Measurements from ENCODE around the gene ENAH.
A peak's percentile ranks its signal among the peaks of the same experiment; 100 is the strongest.

The ENAH gene

GRCh38 chr1:225488676-225489075 lies 164.2 kb downstream of the ENAH start:
- Mint-ChIP-seq H3K27ac (no peak overlapping the region), H3K9me3 (no peaks in the 10 kb centered on the region), H3K27me3 (peaks cover 16% of the 10 kb centered on the region), H3K4me3 (no peak overlapping the region), H3K4me1 (no peaks in the 10 kb centered on the region), H3K36me3 (no peaks in the 10 kb centered on the region)
- DNase-seq: no peak
- CTCF ChIA-PET: interaction anchor here (1.8 kb wide), 1 partner anchor 9 kb away, joined by 9 read pairs; no protein-coding TSS in a partner anchor

- peaks cover 27% of the 10 kb centered on the region for H3K27me3 Mint-ChIP-seq
- H3K27ac Mint-ChIP-seq: no peak overlapping the region
- CTCF ChIA-PET: interaction anchor here (1.6 kb wide), 1 partner anchor 12 kb away, joined by 4 read pairs; no protein-coding TSS in a partner anchor
- no peaks in the 10 kb centered on the region for H3K9me3 Mint-ChIP-seq
- no peaks in the 10 kb centered on the region for H3K4me1 Mint-ChIP-seq
- H3K4me3 Mint-ChIP-seq: no peak overlapping the region
- DNase-seq: no peak
- H3K36me3 Mint-ChIP-seq: no peaks in the 10 kb centered on the region
These were observed 166.1 kb downstream of the ENAH start for GRCh38 chr1:225486856-225487255.

DNA sequence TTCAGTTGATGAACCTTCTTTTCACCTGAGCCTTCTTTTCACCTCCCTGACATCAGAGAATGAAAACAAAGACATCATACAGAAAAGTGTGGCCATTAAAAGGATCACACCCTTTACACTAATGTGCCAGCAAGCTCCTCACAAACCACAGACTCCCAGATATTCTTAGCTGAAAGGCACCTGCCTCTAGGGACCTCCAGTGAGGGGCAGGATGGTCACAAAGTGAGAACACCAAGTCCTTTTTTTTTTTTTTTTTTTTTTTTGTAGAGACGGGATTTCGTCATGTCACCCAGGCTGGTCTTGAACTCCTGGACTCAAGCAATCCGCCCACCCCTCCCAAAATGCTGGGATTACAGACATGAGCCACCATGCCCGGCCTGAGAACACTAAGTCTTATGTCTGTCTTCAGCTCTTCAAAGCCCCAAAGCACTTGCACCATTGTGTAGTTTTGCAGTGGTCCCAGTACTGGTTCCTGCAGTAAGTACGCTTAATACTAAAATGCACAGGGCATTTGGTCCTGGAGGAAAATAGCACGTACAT lies 166.9 kb downstream of the ENAH start:
- CTCF ChIA-PET: interaction anchor here (0.6 to 1.6 kb wide), 5 partner anchors 11 to 420 kb away, joined by 3 to 4 read pairs (median 3); partner anchors contain the start of gene TMEM63A
- DNase-seq: no peak
- no peak overlapping the region for H3K4me3 Mint-ChIP-seq
- no peaks in the 10 kb centered on the region for H3K36me3 Mint-ChIP-seq
- H3K27me3 Mint-ChIP-seq: peaks cover 30% of the 10 kb centered on the region
- no peaks in the 10 kb centered on the region for H3K9me3 Mint-ChIP-seq
- no peaks in the 10 kb centered on the region for H3K4me1 Mint-ChIP-seq
- no peak overlapping the region for H3K27ac Mint-ChIP-seq

GRCh38 chr1:225485226-225485625 lies 167.7 kb downstream of the ENAH start:
- DNase-seq: no peak
- H3K4me3 Mint-ChIP-seq: no peak overlapping the region
- H3K36me3 Mint-ChIP-seq: no peaks in the 10 kb centered on the region
- peaks cover 2% of the 10 kb centered on the region for H3K4me1 Mint-ChIP-seq
- H3K27me3 Mint-ChIP-seq: peaks cover 37% of the 10 kb centered on the region
- CTCF ChIA-PET: interaction anchor here (0.6 to 1.2 kb wide), 4 partner anchors 10 to 397 kb away, joined by 3 to 4 read pairs (median 3); partner anchors contain the start of gene TMEM63A
- no peaks in the 10 kb centered on the region for H3K9me3 Mint-ChIP-seq
- H3K27ac Mint-ChIP-seq: no peak overlapping the region

GRCh38 chr1:225484657-225485214 lies 168.2 kb downstream of the ENAH start:
- no peaks in the 10 kb centered on the region for H3K36me3 Mint-ChIP-seq
- H3K27ac Mint-ChIP-seq: no peak overlapping the region
- CTCF ChIA-PET: interaction anchor here (0.6 to 1.1 kb wide), 2 partner anchors 9 to 124 kb away, joined by 3 read pairs; no protein-coding TSS in a partner anchor

DNA sequence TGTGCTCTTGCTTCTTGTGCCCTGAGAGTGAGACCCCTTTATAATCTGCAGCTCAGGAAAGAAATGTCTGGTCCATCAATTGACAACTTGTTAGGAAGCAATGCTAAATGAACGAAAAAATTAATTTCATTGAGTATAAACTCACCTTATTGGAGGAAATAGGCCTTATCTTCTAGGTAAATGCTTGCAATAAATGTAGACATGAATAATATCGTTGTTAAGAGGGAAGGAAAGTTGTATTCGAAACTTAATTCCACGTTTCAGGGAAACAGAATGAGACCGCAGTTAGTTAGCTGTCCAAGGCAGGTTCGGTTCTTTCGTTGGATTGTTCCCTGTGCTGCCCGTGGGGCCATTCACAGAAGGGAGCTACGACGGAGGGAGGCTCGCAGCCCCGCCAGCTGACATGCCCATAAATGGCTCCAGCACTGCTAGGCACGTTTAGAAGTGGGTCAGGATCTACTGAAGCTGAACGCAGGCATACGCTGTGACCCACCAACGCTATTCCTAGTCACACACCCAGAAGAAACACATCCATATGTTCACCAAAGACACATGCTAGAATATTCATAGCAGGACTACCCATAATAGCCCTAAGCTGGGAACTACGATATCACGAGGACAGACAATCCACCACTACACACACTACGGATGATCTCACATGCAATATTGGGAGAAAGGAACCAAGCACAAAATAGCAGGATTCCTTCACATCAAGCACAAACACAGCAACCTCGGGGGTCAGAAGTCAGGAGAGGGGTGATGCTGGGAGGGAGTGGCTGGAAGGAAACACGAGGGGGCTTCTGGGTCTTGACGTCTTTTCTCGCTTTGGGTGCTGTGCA lies 168.9 kb downstream of the ENAH start:
- DNase-seq: no peak
- peaks cover 33% of the 10 kb centered on the region for H3K27me3 Mint-ChIP-seq
- no peaks in the 10 kb centered on the region for H3K9me3 Mint-ChIP-seq
- no peak overlapping the region for H3K27ac Mint-ChIP-seq
- no peaks in the 10 kb centered on the region for H3K36me3 Mint-ChIP-seq
- H3K4me3 Mint-ChIP-seq: no peak overlapping the region
- H3K4me1 Mint-ChIP-seq: peaks cover 2% of the 10 kb centered on the region
- CTCF ChIA-PET: no interaction called here

More at GRCh38 chr1:225484657-225485214, 168.2 kb downstream of the ENAH start:
- DNase-seq: no peak
- H3K9me3 Mint-ChIP-seq: no peaks in the 10 kb centered on the region
- peaks cover 2% of the 10 kb centered on the region for H3K4me1 Mint-ChIP-seq
- H3K27me3 Mint-ChIP-seq: peaks cover 35% of the 10 kb centered on the region
- H3K4me3 Mint-ChIP-seq: no peak overlapping the region

DNA sequence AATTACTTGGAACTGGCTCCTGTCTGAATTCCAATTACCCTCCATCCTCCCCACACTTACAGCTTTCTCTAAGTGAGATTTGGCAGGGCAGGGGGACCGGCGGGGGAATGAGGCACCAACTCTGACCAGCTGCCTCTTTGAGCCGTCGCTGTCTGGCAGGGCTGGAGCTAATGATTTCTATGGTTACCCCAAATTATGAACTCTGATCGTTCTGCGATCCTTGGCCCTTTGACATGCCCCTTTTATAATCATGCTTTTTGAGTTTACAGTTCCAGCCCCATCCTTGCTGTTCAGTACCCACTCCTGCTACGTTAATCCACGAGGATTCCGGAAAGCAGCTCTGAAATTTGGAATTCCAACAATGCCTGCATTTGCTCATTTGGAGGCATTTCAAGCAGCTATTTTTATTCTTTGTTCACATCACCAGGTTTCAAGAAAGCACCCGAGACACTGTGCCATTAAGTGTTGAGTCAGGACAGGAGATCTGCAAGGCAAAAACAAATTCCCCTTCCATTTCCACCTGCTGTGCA lies 170.4 kb downstream of the ENAH start:
- DNase-seq: no peak
- CTCF ChIA-PET: interaction anchor here (0.7 to 3.3 kb wide), 8 partner anchors 8 to 626 kb away, joined by 3 to 14 read pairs (median 3); no protein-coding TSS in a partner anchor
- peaks cover 36% of the 10 kb centered on the region for H3K27me3 Mint-ChIP-seq
- peaks cover 3% of the 10 kb centered on the region for H3K36me3 Mint-ChIP-seq
- peaks cover 17% of the 10 kb centered on the region for H3K4me1 Mint-ChIP-seq
- H3K27ac Mint-ChIP-seq: no peak overlapping the region
- no peak overlapping the region for H3K4me3 Mint-ChIP-seq
- H3K9me3 Mint-ChIP-seq: no peaks in the 10 kb centered on the region

- H3K4me1 Mint-ChIP-seq: peaks cover 25% of the 10 kb centered on the region
- H3K27me3 Mint-ChIP-seq: peaks cover 36% of the 10 kb centered on the region
- H3K27ac Mint-ChIP-seq: no peak overlapping the region
- no peak for DNase-seq
- H3K36me3 Mint-ChIP-seq: peaks cover 7% of the 10 kb centered on the region
- H3K9me3 Mint-ChIP-seq: no peaks in the 10 kb centered on the region
- CTCF ChIA-PET: interaction anchor here (0.7 to 3.3 kb wide), 9 partner anchors 9 to 627 kb away, joined by 3 to 14 read pairs (median 3); no protein-coding TSS in a partner anchor
- H3K4me3 Mint-ChIP-seq: no peak overlapping the region
These were observed 171.2 kb downstream of the ENAH start for GRCh38 chr1:225481738-225482137.

DNA sequence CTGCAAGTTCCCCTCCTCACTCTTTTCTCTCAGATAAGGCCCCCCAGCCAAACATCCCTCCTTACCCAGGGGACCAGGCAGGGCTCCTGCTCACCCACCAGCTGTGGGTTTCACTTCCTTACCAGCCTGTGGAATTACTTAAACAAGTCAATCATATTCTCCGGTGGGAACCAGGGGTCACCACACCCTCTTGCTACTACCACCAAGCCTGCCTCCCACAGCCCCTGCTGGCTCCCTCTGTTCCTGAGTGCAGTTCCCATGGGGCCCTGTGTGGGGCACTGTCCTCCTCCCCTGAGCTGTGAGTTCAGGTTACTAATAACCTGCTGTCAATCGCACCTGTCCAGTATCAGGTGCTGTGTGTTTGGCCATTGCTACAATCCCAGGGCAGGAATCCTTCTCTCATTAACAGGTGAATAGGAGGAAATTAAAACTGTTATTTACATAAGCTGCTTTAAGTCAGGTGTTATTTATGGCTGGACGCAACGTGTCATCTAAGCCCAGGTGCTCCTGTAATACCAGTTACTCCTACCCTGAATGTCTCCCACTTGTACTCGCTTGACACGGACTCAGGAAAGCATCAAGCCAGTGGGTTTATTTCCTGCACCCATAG lies 172.0 kb downstream of the ENAH start:
- peak; percentile 73 for DNase-seq
- Mint-ChIP-seq H3K4me3 (no peak overlapping the region), H3K4me1 (peaks cover 33% of the 10 kb centered on the region), H3K9me3 (no peaks in the 10 kb centered on the region), H3K27ac (no peak overlapping the region), H3K36me3 (peaks cover 7% of the 10 kb centered on the region), H3K27me3 (peaks cover 36% of the 10 kb centered on the region)
- CTCF ChIA-PET: interaction anchor here (0.6 to 3.9 kb wide), 15 partner anchors 8 to 628 kb away, joined by 3 to 14 read pairs (median 4); no protein-coding TSS in a partner anchor

DNA sequence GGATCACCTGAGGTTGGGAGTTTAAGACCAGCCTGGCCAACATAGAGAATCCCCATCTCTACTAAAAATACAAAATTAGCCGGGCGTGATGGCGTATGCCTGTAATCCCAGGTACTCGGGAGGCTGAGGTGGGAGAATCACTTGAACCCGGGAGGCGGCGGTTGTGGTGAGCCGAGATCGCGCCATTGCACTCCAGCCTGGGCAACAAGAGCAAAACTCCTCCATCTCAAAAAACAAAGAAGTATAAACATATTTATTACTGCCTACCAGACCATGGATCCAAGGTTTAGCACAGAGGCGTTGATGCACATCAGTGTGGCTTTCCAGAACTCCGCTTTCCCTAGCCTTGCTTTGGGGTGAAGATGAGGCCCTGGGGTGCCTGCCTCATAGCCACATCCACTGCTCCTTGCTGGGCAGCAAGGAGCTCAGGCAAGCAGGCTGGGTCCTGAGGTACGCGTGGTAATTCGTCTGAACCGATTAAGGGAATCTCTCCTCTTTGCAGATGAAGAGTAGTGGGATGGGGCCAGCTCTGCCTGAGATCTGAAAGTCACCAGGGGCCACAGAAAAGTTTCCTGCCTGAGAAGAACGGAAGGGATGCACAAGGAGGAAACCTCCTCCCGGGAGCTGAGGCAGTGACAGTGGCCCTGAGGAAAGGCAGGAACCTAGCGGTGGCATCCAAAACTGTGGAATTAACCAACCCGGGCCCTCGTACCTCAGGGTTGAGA lies 172.8 kb downstream of the ENAH start:
- H3K36me3 Mint-ChIP-seq: peaks cover 7% of the 10 kb centered on the region

GRCh38 chr1:225479341-225479740 lies 173.6 kb downstream of the ENAH start:
- no peak for DNase-seq
- H3K4me3 Mint-ChIP-seq: no peak overlapping the region
- no peak overlapping the region for H3K27ac Mint-ChIP-seq
- peaks cover 36% of the 10 kb centered on the region for H3K27me3 Mint-ChIP-seq
- no peaks in the 10 kb centered on the region for H3K9me3 Mint-ChIP-seq
- H3K36me3 Mint-ChIP-seq: peaks cover 7% of the 10 kb centered on the region
- peaks cover 44% of the 10 kb centered on the region for H3K4me1 Mint-ChIP-seq
- CTCF ChIA-PET: interaction anchor here (2.1 to 5.2 kb wide), 5 partner anchors 10 to 518 kb away, joined by 5 to 33 read pairs (median 10); no protein-coding TSS in a partner anchor

More for the DNA sequence above, 172.8 kb downstream of the ENAH start:
- no peaks in the 10 kb centered on the region for H3K9me3 Mint-ChIP-seq
- H3K27ac Mint-ChIP-seq: no peak overlapping the region
- DNase-seq: no peak
- H3K4me3 Mint-ChIP-seq: no peak overlapping the region
- H3K27me3 Mint-ChIP-seq: peaks cover 36% of the 10 kb centered on the region
- CTCF ChIA-PET: interaction anchor here (0.6 to 3.9 kb wide), 13 partner anchors 9 to 517 kb away, joined by 3 to 14 read pairs (median 4); no protein-coding TSS in a partner anchor
- peaks cover 38% of the 10 kb centered on the region for H3K4me1 Mint-ChIP-seq

DNA sequence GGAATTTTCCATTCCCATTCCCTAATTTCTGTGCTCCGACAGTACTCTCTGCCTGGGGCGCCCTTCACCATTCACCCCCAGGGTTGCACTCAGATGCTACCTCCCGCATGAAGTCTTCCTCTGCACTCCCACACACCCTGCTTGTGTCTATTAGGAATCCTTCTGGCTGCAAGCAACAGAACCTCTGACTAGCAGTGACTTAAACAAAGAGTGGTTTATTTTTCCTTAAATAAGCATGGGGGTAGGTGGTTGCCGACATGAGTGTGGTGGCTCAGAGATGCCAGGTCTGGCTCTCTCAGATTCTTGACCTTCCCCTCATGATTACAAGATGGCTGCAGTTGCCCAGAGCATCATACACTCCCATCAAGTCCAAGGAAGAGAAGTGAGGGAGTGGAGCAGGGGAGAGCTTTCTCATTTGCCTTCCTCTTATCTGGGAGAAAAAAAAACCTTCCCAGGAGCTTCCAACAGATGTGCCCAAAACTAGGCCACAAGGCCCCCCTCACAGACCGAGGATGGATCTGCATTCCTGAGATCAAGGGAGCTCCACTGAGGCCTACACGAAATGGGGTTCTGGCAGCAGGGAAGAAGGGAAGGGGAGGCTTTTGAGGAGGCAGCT lies 175.5 kb downstream of the ENAH start:
- no peak for DNase-seq
- no peak overlapping the region for H3K4me3 Mint-ChIP-seq
- peaks cover 7% of the 10 kb centered on the region for H3K9me3 Mint-ChIP-seq
- CTCF ChIA-PET: interaction anchor here (0.8 to 5.2 kb wide), 6 partner anchors 9 to 433 kb away, joined by 3 to 33 read pairs (median 10); no protein-coding TSS in a partner anchor
- H3K27me3 Mint-ChIP-seq: peaks cover 22% of the 10 kb centered on the region
- H3K4me1 Mint-ChIP-seq: peaks cover 55% of the 10 kb centered on the region
- H3K27ac Mint-ChIP-seq: peak overlapping the region; percentile 52
- peaks cover 10% of the 10 kb centered on the region for H3K36me3 Mint-ChIP-seq

Measured in activated naive CD4-positive, alpha-beta T cell treated with anti-CD3 and anti-CD28 coated beads, Interleukin-2, amount 10 ng/mL, durations not matched to agents 7 days and 5 days (primary cell).